Stimulated activated CD8-positive, alpha-beta memory T cell treated with anti-CD3 and anti-CD28 coated beads, Interleukin-7, amount 100 ng/mL, for 24 hours (primary cell): ENCODE data around the gene ADAM23.

ENCODE experiments used
- DNase-seq: peaks from one replicate; pipeline ENCODE4 v3.0.0-alpha.2; 2020; ENCODE audit warnings: low read depth

ADAM23 gene

GRCh38 chr2:206642075-206643025 lies 199.0 kb downstream of the ADAM23 start, which contains the start of gene FAM237A:
FAM237A (plus strand) TSS chr2:206642487; CDS start chr2:206644237, 1,750 bp downstream.
- no peak for DNase-seq

- no peak for DNase-seq
Measured at GRCh38 chr2:206647985-206648384, 204.7 kb downstream of the ADAM23 start.

GRCh38 chr2:206657087-206657486 lies 213.8 kb downstream of the ADAM23 start:
- DNase-seq, result no peak

- DNase-seq, result no peak
Measured at GRCh38 chr2:206665251-206665650, 221.9 kb downstream of the ADAM23 start.
